OCI-LY7 (cell line): Measurements from ENCODE around the gene TMTC1.

ENCODE experiments used
- CTCF ChIP-seq: fragments of 200-600 bp; sonication (generic); conservative IDR thresholded peaks from 2 replicates; pipeline ENCODE4 v1.5.1; 2014; ENCODE audit warnings: mild to moderate bottlenecking, antibody characterized with exemption, low read length, moderate library complexity, mixed read lengths
- EZH2phosphoT487 ChIP-seq: fragments of 200-600 bp; sonication (generic); IDR thresholded peaks from 2 replicates; pipeline ENCODE4 v1.6.1; 2018; ENCODE audit warnings: low read depth, borderline replicate concordance, mild to moderate bottlenecking, mixed run types, antibody characterized with exemption, low read length, moderate library complexity, mixed read lengths

- TF ChIP-seq CTCF (no peak), EZH2phosphoT487 (no peak)
Measured at GRCh38 chr12:29781705-29782266, 2.0 kb downstream of the TMTC1 start.
